ENCODE data around the gene ACADSB. TPM values are rescaled to one million over a fixed set of nuclear protein-coding genes. Genes with fewer than 3 reads are reported as not detected.

Gene ACADSB
- total and polyA plus RNA-seq, 2 experiments from 2014 or later, result 40.6 to 50.6 TPM

GRCh38 chr10:122981066-122981464 is 27.7 kb upstream of the ACADSB start:
- peak overlapping the region; percentile 38 for H3K27ac ChIP-seq
- 20% methylated on average over 4 of the region's 4 CpGs for WGBS (ENCODE audit: low lambda C conversion rate, missing lambda C conversion rate)
- peak; percentile 46 for DNase-seq (ENCODE audit: low spot score)

DNA sequence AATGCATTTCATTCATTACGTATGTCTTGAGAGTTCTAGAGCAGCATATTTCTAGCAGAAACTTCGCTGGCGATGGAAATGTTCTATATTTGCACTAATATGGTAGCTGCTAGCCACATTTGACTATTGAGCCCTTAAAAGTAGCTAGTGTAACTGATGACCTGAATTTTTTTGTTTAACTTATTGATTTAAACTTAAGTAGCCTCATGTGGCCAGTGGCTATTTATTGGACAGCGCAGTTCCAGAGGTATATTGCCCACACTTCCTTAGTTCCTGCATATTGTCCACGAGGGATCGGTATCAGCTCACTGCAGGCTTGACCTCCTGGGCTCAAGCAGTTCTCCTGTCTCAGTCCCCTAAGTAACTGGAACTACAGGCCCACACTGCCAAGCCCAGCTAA is 24.9 kb upstream of the ACADSB start:
- no peaks in the 10 kb centered on the region for H4K20me1 ChIP-seq (ENCODE audit: insufficient read depth, poor library complexity, severe bottlenecking)
- no peak overlapping the region for H3K27ac ChIP-seq
- no peaks in the 10 kb centered on the region for H3K9me2 ChIP-seq (replicated peaks; ENCODE audit: insufficient read depth)
- no peak overlapping the region for H3K4me2 ChIP-seq
- no peaks in the 10 kb centered on the region for H3K9me3 ChIP-seq (ENCODE audit: low read depth)
- H3K36me3 ChIP-seq (replicated peaks; ENCODE audit: insufficient read depth, low read depth), result no peaks in the 10 kb centered on the region
- TF ChIP-seq CTCF (IDR thresholded peaks at IDR 0.05; ENCODE audit: poor library complexity) (no peak), EZH2phosphoT487 (IDR thresholded peaks at IDR 0.05; ENCODE audit: low read depth, severe bottlenecking, unreplicated experiment) (no peak), EZH2 (IDR thresholded peaks at IDR 0.05; ENCODE audit: borderline replicate concordance) (no peak)
- no peak for DNase-seq (ENCODE audit: low spot score)
- no peaks in the 10 kb centered on the region for H3K27me3 ChIP-seq
- H3K4me3 ChIP-seq, result no peak overlapping the region
- H3K4me1 ChIP-seq (ENCODE audit: insufficient read depth), result peaks cover 3% of the 10 kb centered on the region
- 94% methylated on average over 6 of the region's 6 CpGs for WGBS (ENCODE audit: low lambda C conversion rate, missing lambda C conversion rate)
- H3K79me2 ChIP-seq, result no peaks in the 10 kb centered on the region
- H2AFZ ChIP-seq, result no peak overlapping the region

More at GRCh38 chr10:122981066-122981464, 27.7 kb upstream of the ACADSB start:
- H3K27me3 ChIP-seq, result no peaks in the 10 kb centered on the region
- H3K9me2 ChIP-seq (replicated peaks; ENCODE audit: insufficient read depth), result no peaks in the 10 kb centered on the region
- no peaks in the 10 kb centered on the region for H4K20me1 ChIP-seq (ENCODE audit: insufficient read depth, poor library complexity, severe bottlenecking)
- H3K4me2 ChIP-seq, result peak overlapping the region; percentile 96
- no peaks in the 10 kb centered on the region for H3K36me3 ChIP-seq (replicated peaks; ENCODE audit: insufficient read depth, low read depth)
- peaks cover 3% of the 10 kb centered on the region for H3K4me1 ChIP-seq (ENCODE audit: insufficient read depth)
- TF ChIP-seq EZH2 (IDR thresholded peaks at IDR 0.05; ENCODE audit: borderline replicate concordance), result no peak
- no peak for TF ChIP-seq EZH2phosphoT487 (IDR thresholded peaks at IDR 0.05; ENCODE audit: low read depth, severe bottlenecking, unreplicated experiment)
- TF ChIP-seq CTCF (IDR thresholded peaks at IDR 0.05; ENCODE audit: poor library complexity), result peak; percentile 32
- peak overlapping the region; percentile 42 for H3K4me3 ChIP-seq
- no peaks in the 10 kb centered on the region for H3K79me2 ChIP-seq
- peak overlapping the region; percentile 97 for H2AFZ ChIP-seq
- H3K9me3 ChIP-seq (ENCODE audit: low read depth), result no peaks in the 10 kb centered on the region

- Histone ChIP-seq H3K9me2 (replicated peaks; ENCODE audit: insufficient read depth) (no peaks in the 10 kb centered on the region), H3K4me3 (no peak overlapping the region), H4K20me1 (ENCODE audit: insufficient read depth, poor library complexity, severe bottlenecking) (no peaks in the 10 kb centered on the region), H3K27me3 (no peaks in the 10 kb centered on the region), H3K36me3 (replicated peaks; ENCODE audit: insufficient read depth, low read depth) (no peaks in the 10 kb centered on the region), H2AFZ (no peak overlapping the region), H3K79me2 (no peaks in the 10 kb centered on the region), H3K4me2 (no peak overlapping the region), H3K4me1 (ENCODE audit: insufficient read depth) (peaks cover 3% of the 10 kb centered on the region), H3K9me3 (ENCODE audit: low read depth) (no peaks in the 10 kb centered on the region), H3K27ac (no peak overlapping the region)
- DNase-seq (ENCODE audit: low spot score), result no peak
- no peak for TF ChIP-seq EZH2phosphoT487 (IDR thresholded peaks at IDR 0.05; ENCODE audit: low read depth, severe bottlenecking, unreplicated experiment)
- no peak for TF ChIP-seq CTCF (IDR thresholded peaks at IDR 0.05; ENCODE audit: poor library complexity)
- no peak for TF ChIP-seq EZH2 (IDR thresholded peaks at IDR 0.05; ENCODE audit: borderline replicate concordance)
- 97% methylated on average over 2 of the region's 2 CpGs for WGBS (ENCODE audit: low lambda C conversion rate, missing lambda C conversion rate)
These were observed 24.1 kb upstream of the ACADSB start for GRCh38 chr10:122984708-122985107.

- H3K79me2 ChIP-seq, result no peaks in the 10 kb centered on the region
- TF ChIP-seq EZH2 (IDR thresholded peaks at IDR 0.05; ENCODE audit: borderline replicate concordance) (no peak), CTCF (IDR thresholded peaks at IDR 0.05; ENCODE audit: poor library complexity) (no peak), EZH2phosphoT487 (IDR thresholded peaks at IDR 0.05; ENCODE audit: low read depth, severe bottlenecking, unreplicated experiment) (no peak)
- H3K9me2 ChIP-seq (replicated peaks; ENCODE audit: insufficient read depth), result no peaks in the 10 kb centered on the region
- WGBS (ENCODE audit: low lambda C conversion rate, missing lambda C conversion rate), result 90% methylated on average over 6 of the region's 6 CpGs
- no peak for DNase-seq (ENCODE audit: low spot score)
- no peak overlapping the region for H3K4me2 ChIP-seq
- H3K27ac ChIP-seq, result no peak overlapping the region
- H3K27me3 ChIP-seq, result no peaks in the 10 kb centered on the region
- H4K20me1 ChIP-seq (ENCODE audit: insufficient read depth, poor library complexity, severe bottlenecking), result no peaks in the 10 kb centered on the region
- H3K4me3 ChIP-seq, result no peak overlapping the region
- no peaks in the 10 kb centered on the region for H3K4me1 ChIP-seq (ENCODE audit: insufficient read depth)
- no peaks in the 10 kb centered on the region for H3K36me3 ChIP-seq (replicated peaks; ENCODE audit: insufficient read depth, low read depth)
- no peak overlapping the region for H2AFZ ChIP-seq
- H3K9me3 ChIP-seq (ENCODE audit: low read depth), result no peaks in the 10 kb centered on the region
These were observed 22.5 kb upstream of the ACADSB start for GRCh38 chr10:122986335-122986734.

All from hepatocyte (in vitro differentiated cells).